ENCODE results near the gene PTK6. TPM values are rescaled to one million over a fixed set of nuclear protein-coding genes. Genes with fewer than 3 reads are reported as not detected.

Gene PTK6
- total RNA-seq, 1 experiment from 2014 or later: 6.7 TPM

- ChIA-PET CTCF (no interaction called here), POLR2A (no interaction called here), RAD21 (ENCODE audit: low non-redundant PET in 1 of 2, low total read pairs in 2 of 2, uncharacterized antibody in 2 of 2, unreplicated experiment in 2 of 2) (no interaction called here)
- H3K9me2 ChIP-seq (ENCODE audit: insufficient read depth): no peaks in the 10 kb centered on the region
- no peak for DNase-seq (ENCODE audit: low read depth, low spot score)
- no peak overlapping the region for H2AFZ ChIP-seq (ENCODE audit: low read depth, low read length, poor library complexity, severe bottlenecking)
- H3K4me1 ChIP-seq (ENCODE audit: control insufficient read depth in 1 of 2, insufficient read depth in 2 of 2, low read length in 2 of 2): no peaks in the 10 kb centered on the region
- no peaks in the 10 kb centered on the region; a peak in 3 of 4 replicates for H3K36me3 ChIP-seq (ENCODE audit: control insufficient read depth in 1 of 2, insufficient read depth in 2 of 2, low read length in 2 of 2)
- BruUV-seq (replicated peaks): no TSS peak
- H4K20me1 ChIP-seq (ENCODE audit: insufficient read depth): no peaks in the 10 kb centered on the region
- no peak overlapping the region for H3K4me3 ChIP-seq (replicated peaks in 1 of 2; ENCODE audit: low read depth in 1 of 2, low read length in 2 of 2)
- no peak overlapping the region for H3K4me2 ChIP-seq (ENCODE audit: low read length)
- TF ChIP-seq MAX (IDR thresholded peaks at IDR 0.05) (no peak), JUND (IDR thresholded peaks at IDR 0.05) (no peak), CEBPB (IDR thresholded peaks at IDR 0.05; ENCODE audit: low read depth) (no peak), TCF7L2 (IDR thresholded peaks at IDR 0.05; ENCODE audit: borderline replicate concordance, extremely low read depth, insufficient read depth, insufficient read length) (no peak), SIN3A (IDR thresholded peaks at IDR 0.05; ENCODE audit: low read depth) (no peak), POLR2A (IDR thresholded peaks at IDR 0.05; ENCODE audit: borderline replicate concordance, extremely low read depth, insufficient read depth, insufficient read length) (no peak), ELF1 (IDR thresholded peaks at IDR 0.05; ENCODE audit: borderline replicate concordance, low read depth) (no peak), ZNF274 (IDR thresholded peaks at IDR 0.05; ENCODE audit: low read depth, low read length) (no peak), EGR1 (IDR thresholded peaks at IDR 0.05; ENCODE audit: low read depth) (no peak), CTCF (IDR thresholded peaks at IDR 0.05 in 2 of 3, conservative IDR thresholded peaks at IDR 0.05 in 1 of 3; ENCODE audit: borderline replicate concordance in 1 of 3, insufficient read depth in 1 of 3, low read depth in 2 of 3, low read length in 2 of 3) (no peak), REST (IDR thresholded peaks at IDR 0.05; ENCODE audit: low read depth) (no peak), EZH2 (IDR thresholded peaks at IDR 0.05) (no peak), YY1 (IDR thresholded peaks at IDR 0.05; ENCODE audit: extremely low read depth, insufficient replicate concordance, low read depth, low read length) (no peak), CBX3 (IDR thresholded peaks at IDR 0.05; ENCODE audit: low read depth) (no peak)
- H3K9ac ChIP-seq (ENCODE audit: low read length): no peak overlapping the region
- no peak overlapping the region for H3K27ac ChIP-seq (ENCODE audit: low read depth, low read length)
- ATAC-seq: no peak
- H3K27me3 ChIP-seq (ENCODE audit: insufficient read depth, low read length): no peaks in the 10 kb centered on the region
- intact Hi-C loops (cut with micrococcal nuclease): no loop called here
- H3K9me3 ChIP-seq (ENCODE audit: control insufficient read depth in 1 of 2, insufficient read depth in 1 of 2, low read depth in 1 of 2, low read length in 2 of 2): no peaks in the 10 kb centered on the region
- H3K79me2 ChIP-seq (ENCODE audit: insufficient read depth, low read length): no peaks in the 10 kb centered on the region
Observed at GRCh38 chr20:63564036-63564810, 27.0 kb upstream of the PTK6 start.

Data from HCT116 (cell line).